Measurements from ENCODE around the gene IL13.

The IL13 gene

GRCh38 chr5:132677682-132678400 is 19.9 kb downstream of the IL13 start:
- ChIA-PET POLR2A (no interaction called here), CTCF (no interaction called here)
- Histone ChIP-seq H3K27me3 (replicated peaks in 2 of 5; ENCODE audit: control insufficient read depth in 4 of 5, insufficient read depth in 5 of 5, low read length in 4 of 5) (no peaks in the 10 kb centered on the region), H3K9me3 (ENCODE audit: control extremely low read depth in 1 of 5, control insufficient read depth in 4 of 5, insufficient read depth in 2 of 5, low read depth in 1 of 5, low read length in 4 of 5) (no peaks in the 10 kb centered on the region), H3K4me3 (ENCODE audit: control insufficient read depth in 1 of 7, extremely low read depth in 1 of 7, insufficient read depth in 4 of 7, low read depth in 2 of 7, low read length in 6 of 7) (no peak overlapping the region), H3K4me1 (ENCODE audit: control extremely low read depth in 1 of 4, control insufficient read depth in 4 of 4, insufficient read depth in 4 of 4, low read length in 3 of 4) (no peaks in the 10 kb centered on the region), H3K27ac (ENCODE audit: insufficient read depth in 1 of 2, low read depth in 1 of 2, low read length in 2 of 2, poor library complexity in 1 of 2, severe bottlenecking in 2 of 2) (no peak overlapping the region), H3K36me3 (ENCODE audit: control insufficient read depth in 4 of 4, insufficient read depth in 4 of 4, low read length in 3 of 4) (no peaks in the 10 kb centered on the region)
- WGBS (ENCODE audit: insufficient coverage): 90% methylated on average over 6 of the region's 15 CpGs
- no peak for DNase-seq

DNA sequence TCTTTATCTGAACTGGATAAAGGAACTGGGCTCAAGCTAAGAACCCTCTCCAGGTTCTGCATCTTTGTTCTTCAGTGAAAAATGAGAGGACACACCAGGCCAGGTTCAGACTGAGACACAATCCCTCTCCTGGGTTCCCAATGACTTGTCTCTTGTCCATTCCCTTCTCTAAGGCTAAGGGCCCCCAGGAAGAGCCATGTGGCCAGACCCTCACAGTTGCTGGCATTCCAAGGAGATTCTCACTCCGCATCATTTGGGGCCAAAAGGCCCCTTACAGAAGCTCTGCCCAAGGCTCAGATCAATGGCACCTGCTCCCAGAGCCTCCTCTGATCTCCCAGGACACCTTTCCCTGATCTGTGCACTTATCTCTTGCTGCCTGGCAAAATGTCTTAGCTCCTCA is 20.8 kb downstream of the IL13 start:
- ChIA-PET POLR2A (no interaction called here), CTCF (no interaction called here)
- Histone ChIP-seq H3K27ac (ENCODE audit: insufficient read depth in 1 of 2, low read depth in 1 of 2, low read length in 2 of 2, poor library complexity in 1 of 2, severe bottlenecking in 2 of 2) (no peak overlapping the region), H3K9me3 (ENCODE audit: control extremely low read depth in 1 of 5, control insufficient read depth in 4 of 5, insufficient read depth in 2 of 5, low read depth in 1 of 5, low read length in 4 of 5) (no peaks in the 10 kb centered on the region), H3K36me3 (ENCODE audit: control insufficient read depth in 4 of 4, insufficient read depth in 4 of 4, low read length in 3 of 4) (no peaks in the 10 kb centered on the region), H3K4me1 (ENCODE audit: control extremely low read depth in 1 of 4, control insufficient read depth in 4 of 4, insufficient read depth in 4 of 4, low read length in 3 of 4) (no peaks in the 10 kb centered on the region), H3K4me3 (ENCODE audit: control insufficient read depth in 1 of 7, extremely low read depth in 1 of 7, insufficient read depth in 4 of 7, low read depth in 2 of 7, low read length in 6 of 7) (no peak overlapping the region), H3K27me3 (replicated peaks in 2 of 5; ENCODE audit: control insufficient read depth in 4 of 5, insufficient read depth in 5 of 5, low read length in 4 of 5) (no peaks in the 10 kb centered on the region)
- no peak for DNase-seq
- WGBS (ENCODE audit: insufficient coverage): 100% methylated on average over 1 of the region's 1 CpG

DNA sequence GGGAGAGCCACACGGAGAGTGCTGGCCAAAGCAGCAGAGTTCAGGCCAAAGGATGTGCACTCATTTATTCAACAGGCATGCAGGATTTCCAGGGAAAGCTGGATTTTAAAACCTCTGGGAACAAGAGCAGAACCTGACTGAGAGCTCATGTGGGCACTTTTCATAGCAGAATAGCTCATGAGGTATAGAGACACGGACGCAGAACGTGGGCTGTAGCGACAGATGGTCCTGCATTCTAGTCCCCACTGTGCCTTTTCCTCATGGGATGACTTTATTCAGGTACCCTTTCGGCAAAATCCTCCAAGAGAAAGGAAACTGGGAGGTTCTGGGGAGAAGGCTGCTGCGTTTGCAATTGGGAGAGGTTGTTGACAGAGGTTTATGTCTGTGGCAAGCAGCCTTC is 21.2 kb downstream of the IL13 start:
- Histone ChIP-seq H3K27me3 (replicated peaks in 2 of 5; ENCODE audit: control insufficient read depth in 4 of 5, insufficient read depth in 5 of 5, low read length in 4 of 5) (no peaks in the 10 kb centered on the region), H3K36me3 (ENCODE audit: control insufficient read depth in 4 of 4, insufficient read depth in 4 of 4, low read length in 3 of 4) (no peaks in the 10 kb centered on the region), H3K27ac (ENCODE audit: insufficient read depth in 1 of 2, low read depth in 1 of 2, low read length in 2 of 2, poor library complexity in 1 of 2, severe bottlenecking in 2 of 2) (no peak overlapping the region), H3K9me3 (ENCODE audit: control extremely low read depth in 1 of 5, control insufficient read depth in 4 of 5, insufficient read depth in 2 of 5, low read depth in 1 of 5, low read length in 4 of 5) (no peaks in the 10 kb centered on the region), H3K4me3 (ENCODE audit: control insufficient read depth in 1 of 7, extremely low read depth in 1 of 7, insufficient read depth in 4 of 7, low read depth in 2 of 7, low read length in 6 of 7) (no peak overlapping the region), H3K4me1 (ENCODE audit: control extremely low read depth in 1 of 4, control insufficient read depth in 4 of 4, insufficient read depth in 4 of 4, low read length in 3 of 4) (no peaks in the 10 kb centered on the region)
- ChIA-PET POLR2A (no interaction called here), CTCF (no interaction called here)
- no peak for DNase-seq
- 94% methylated on average over 6 of the region's 7 CpGs for WGBS (ENCODE audit: insufficient coverage)

DNA sequence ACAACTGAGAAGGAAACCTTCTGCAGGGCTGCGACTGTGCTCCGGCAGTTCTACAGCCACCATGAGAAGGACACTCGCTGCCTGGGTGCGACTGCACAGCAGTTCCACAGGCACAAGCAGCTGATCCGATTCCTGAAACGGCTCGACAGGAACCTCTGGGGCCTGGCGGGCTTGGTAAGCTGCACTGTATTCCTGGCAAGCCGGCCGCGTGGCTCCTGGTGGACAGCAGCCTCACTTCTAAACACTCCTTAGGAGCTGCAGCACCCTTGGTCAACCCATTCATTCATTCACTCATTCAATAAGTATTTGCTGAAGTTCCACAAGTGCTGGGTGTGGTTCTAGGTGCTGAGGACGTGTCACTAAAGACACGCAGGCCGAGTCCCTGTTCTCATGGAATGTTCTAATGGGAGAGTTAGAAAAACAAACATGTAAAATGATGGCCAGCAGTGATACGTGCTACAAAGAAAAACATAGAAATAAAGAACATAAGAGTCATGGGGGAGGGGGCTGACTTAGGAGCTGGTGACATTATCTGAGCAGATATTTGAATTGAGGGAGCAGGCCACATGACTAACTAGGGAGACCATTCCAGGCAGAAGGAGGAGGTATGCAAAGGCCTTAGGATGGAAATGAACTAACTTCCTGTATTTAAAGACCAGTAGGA is 21.9 kb downstream of the IL13 start:
- CTCF ChIA-PET: no interaction called here
- H3K4me1 ChIP-seq (ENCODE audit: control extremely low read depth in 1 of 4, control insufficient read depth in 4 of 4, insufficient read depth in 4 of 4, low read length in 3 of 4): no peaks in the 10 kb centered on the region
- POLR2A ChIA-PET: no interaction called here
- DNase-seq: no peak
- H3K4me3 ChIP-seq (ENCODE audit: control insufficient read depth in 1 of 7, extremely low read depth in 1 of 7, insufficient read depth in 4 of 7, low read depth in 2 of 7, low read length in 6 of 7): no peak overlapping the region
- no peaks in the 10 kb centered on the region for H3K27me3 ChIP-seq (replicated peaks in 2 of 5; ENCODE audit: control insufficient read depth in 4 of 5, insufficient read depth in 5 of 5, low read length in 4 of 5)
- no peak overlapping the region for H3K27ac ChIP-seq (ENCODE audit: insufficient read depth in 1 of 2, low read depth in 1 of 2, low read length in 2 of 2, poor library complexity in 1 of 2, severe bottlenecking in 2 of 2)
- WGBS (ENCODE audit: insufficient coverage): 99% methylated on average over 13 of the region's 15 CpGs
- no peaks in the 10 kb centered on the region for H3K9me3 ChIP-seq (ENCODE audit: control extremely low read depth in 1 of 5, control insufficient read depth in 4 of 5, insufficient read depth in 2 of 5, low read depth in 1 of 5, low read length in 4 of 5)
- no peaks in the 10 kb centered on the region for H3K36me3 ChIP-seq (ENCODE audit: control insufficient read depth in 4 of 4, insufficient read depth in 4 of 4, low read length in 3 of 4)

DNA sequence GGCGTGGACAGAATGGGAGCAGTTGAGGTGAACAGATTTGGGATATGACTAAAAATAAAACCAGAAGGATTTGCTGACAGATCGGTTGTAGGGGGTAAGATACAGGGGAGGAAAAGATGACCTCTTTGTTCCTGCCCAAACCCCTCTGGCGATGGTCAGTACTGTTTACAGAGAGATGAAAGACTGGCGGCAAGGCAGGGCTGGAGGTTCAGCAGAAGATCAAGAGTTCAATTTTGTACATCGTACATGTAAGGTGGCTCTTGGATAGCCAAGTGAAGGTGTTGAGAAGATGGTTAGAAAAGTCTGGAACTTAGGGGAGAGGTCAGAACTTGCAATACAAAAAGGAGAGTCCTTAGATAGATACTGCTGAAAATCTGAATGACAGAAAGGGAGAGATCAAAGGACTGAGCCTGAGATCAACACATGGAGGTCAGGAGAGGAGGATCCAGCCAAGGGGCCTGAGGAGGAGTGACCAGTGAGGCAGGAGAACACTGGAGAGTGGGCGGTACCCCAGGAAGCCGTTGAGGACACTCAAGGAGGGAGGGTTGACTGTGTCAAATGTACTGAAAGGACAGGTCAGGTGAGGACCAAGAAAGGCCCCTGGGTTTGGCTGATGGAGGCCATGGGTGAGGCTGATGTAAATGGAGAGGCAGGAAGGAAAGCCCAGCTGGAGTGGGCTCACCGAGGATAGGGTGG is 23.0 kb downstream of the IL13 start:
- H3K27me3 ChIP-seq (replicated peaks in 2 of 5; ENCODE audit: control insufficient read depth in 4 of 5, insufficient read depth in 5 of 5, low read length in 4 of 5): no peaks in the 10 kb centered on the region
- ChIA-PET POLR2A (no interaction called here), CTCF (interaction anchor here (1.3 kb wide), 1 partner anchor 27 kb away, joined by 3 read pairs; no protein-coding TSS in a partner anchor)
- no peaks in the 10 kb centered on the region for H3K4me1 ChIP-seq (ENCODE audit: control extremely low read depth in 1 of 4, control insufficient read depth in 4 of 4, insufficient read depth in 4 of 4, low read length in 3 of 4)
- no peak overlapping the region for H3K27ac ChIP-seq (ENCODE audit: insufficient read depth in 1 of 2, low read depth in 1 of 2, low read length in 2 of 2, poor library complexity in 1 of 2, severe bottlenecking in 2 of 2)
- no peak for DNase-seq
- H3K9me3 ChIP-seq (ENCODE audit: control extremely low read depth in 1 of 5, control insufficient read depth in 4 of 5, insufficient read depth in 2 of 5, low read depth in 1 of 5, low read length in 4 of 5): no peaks in the 10 kb centered on the region
- WGBS (ENCODE audit: insufficient coverage): 98% methylated on average over 8 of the region's 8 CpGs
- H3K4me3 ChIP-seq (ENCODE audit: control insufficient read depth in 1 of 7, extremely low read depth in 1 of 7, insufficient read depth in 4 of 7, low read depth in 2 of 7, low read length in 6 of 7): no peak overlapping the region
- H3K36me3 ChIP-seq (ENCODE audit: control insufficient read depth in 4 of 4, insufficient read depth in 4 of 4, low read length in 3 of 4): no peaks in the 10 kb centered on the region

- ChIA-PET POLR2A (no interaction called here), CTCF (interaction anchor here (1.3 kb wide), 1 partner anchor 27 kb away, joined by 3 read pairs; no protein-coding TSS in a partner anchor)
- no peak overlapping the region for H3K27ac ChIP-seq (ENCODE audit: insufficient read depth in 1 of 2, low read depth in 1 of 2, low read length in 2 of 2, poor library complexity in 1 of 2, severe bottlenecking in 2 of 2)
Observed at GRCh38 chr5:132681476-132681831, 23.5 kb downstream of the IL13 start.

GRCh38 chr5:132681983-132682382 is 24.0 kb downstream of the IL13 start:
- CTCF ChIA-PET: interaction anchor here (1.2 to 1.3 kb wide), 2 partner anchors 26 to 73 kb away, joined by 3 to 4 read pairs; no protein-coding TSS in a partner anchor
- no peak overlapping the region for H3K4me3 ChIP-seq (ENCODE audit: control insufficient read depth in 1 of 7, extremely low read depth in 1 of 7, insufficient read depth in 4 of 7, low read depth in 2 of 7, low read length in 6 of 7)
- no peak overlapping the region for H3K27ac ChIP-seq (ENCODE audit: insufficient read depth in 1 of 2, low read depth in 1 of 2, low read length in 2 of 2, poor library complexity in 1 of 2, severe bottlenecking in 2 of 2)
- no peak for DNase-seq
- H3K4me1 ChIP-seq (ENCODE audit: control extremely low read depth in 1 of 4, control insufficient read depth in 4 of 4, insufficient read depth in 4 of 4, low read length in 3 of 4): no peaks in the 10 kb centered on the region
- 100% methylated on average over 2 of the region's 4 CpGs for WGBS (ENCODE audit: insufficient coverage)
- no peaks in the 10 kb centered on the region for H3K9me3 ChIP-seq (ENCODE audit: control extremely low read depth in 1 of 5, control insufficient read depth in 4 of 5, insufficient read depth in 2 of 5, low read depth in 1 of 5, low read length in 4 of 5)
- H3K36me3 ChIP-seq (ENCODE audit: control insufficient read depth in 4 of 4, insufficient read depth in 4 of 4, low read length in 3 of 4): no peaks in the 10 kb centered on the region
- H3K27me3 ChIP-seq (replicated peaks in 2 of 5; ENCODE audit: control insufficient read depth in 4 of 5, insufficient read depth in 5 of 5, low read length in 4 of 5): no peaks in the 10 kb centered on the region
- POLR2A ChIA-PET: no interaction called here

More at GRCh38 chr5:132681476-132681831, 23.5 kb downstream of the IL13 start:
- DNase-seq: no peak
- Histone ChIP-seq H3K27me3 (replicated peaks in 2 of 5; ENCODE audit: control insufficient read depth in 4 of 5, insufficient read depth in 5 of 5, low read length in 4 of 5) (no peaks in the 10 kb centered on the region), H3K4me3 (ENCODE audit: control insufficient read depth in 1 of 7, extremely low read depth in 1 of 7, insufficient read depth in 4 of 7, low read depth in 2 of 7, low read length in 6 of 7) (no peak overlapping the region), H3K4me1 (ENCODE audit: control extremely low read depth in 1 of 4, control insufficient read depth in 4 of 4, insufficient read depth in 4 of 4, low read length in 3 of 4) (no peaks in the 10 kb centered on the region), H3K9me3 (ENCODE audit: control extremely low read depth in 1 of 5, control insufficient read depth in 4 of 5, insufficient read depth in 2 of 5, low read depth in 1 of 5, low read length in 4 of 5) (no peaks in the 10 kb centered on the region), H3K36me3 (ENCODE audit: control insufficient read depth in 4 of 4, insufficient read depth in 4 of 4, low read length in 3 of 4) (no peaks in the 10 kb centered on the region)
- WGBS (ENCODE audit: insufficient coverage): 92% methylated on average over 1 of the region's 2 CpGs

All from common myeloid progenitor, CD34-positive (primary cell).